ENCODE results near the gene SLC9A8.

GRCh38 chr20:49880177-49880576, 67.5 kb downstream of the SLC9A8 start:
- TF ChIP-seq PATZ1 (CRISPR knock-in tag; IDR thresholded peaks at IDR 0.05; ENCODE audit: borderline replicate concordance) (no peak), ESRRG (CRISPR knock-in tag; IDR thresholded peaks at IDR 0.05) (no peak), ZFP3 (CRISPR knock-in tag; IDR thresholded peaks at IDR 0.05) (no peak), PPARA (CRISPR knock-in tag; IDR thresholded peaks at IDR 0.05; ENCODE audit: borderline replicate concordance) (no peak), OSR1 (CRISPR knock-in tag; IDR thresholded peaks at IDR 0.05) (no peak), ARNTL (CRISPR knock-in tag; IDR thresholded peaks at IDR 0.05; ENCODE audit: borderline replicate concordance, low read depth) (no peak), CREB5 (CRISPR knock-in tag; IDR thresholded peaks at IDR 0.05; ENCODE audit: low read depth) (no peak), SNAI2 (CRISPR knock-in tag; IDR thresholded peaks at IDR 0.05) (no peak), CSDC2 (CRISPR knock-in tag; IDR thresholded peaks at IDR 0.05) (no peak), ZFP30 (CRISPR knock-in tag; IDR thresholded peaks at IDR 0.05) (no peak)

Data from SK-N-SH treated with all-trans-retinoic acid at 6 μM for 48 hours (cell line).